Measurements from ENCODE around the gene TEAD1.

The TEAD1 gene

GRCh38 chr11:12854829-12855228 lies 180.6 kb downstream of the TEAD1 start:
- TF ChIP-seq ZFX (IDR thresholded peaks at IDR 0.05): no peak
- TF ChIP-seq CTCF (conservative IDR thresholded peaks at IDR 0.05): no peak
- H3K27ac ChIP-seq: peak overlapping the region; percentile 53; the same call in 1 of the 2 replicates

GRCh38 chr11:12856338-12856737 lies 182.1 kb downstream of the TEAD1 start:
- TF ChIP-seq CTCF (conservative IDR thresholded peaks at IDR 0.05): no peak
- TF ChIP-seq ZFX (IDR thresholded peaks at IDR 0.05): no peak
- H3K27ac ChIP-seq: no peak overlapping the region

- TF ChIP-seq CTCF (conservative IDR thresholded peaks at IDR 0.05) (no peak), ZFX (IDR thresholded peaks at IDR 0.05) (no peak)
- no peak overlapping the region for H3K27ac ChIP-seq
Observed at GRCh38 chr11:12857572-12857971, 183.4 kb downstream of the TEAD1 start.

- TF ChIP-seq ZFX (IDR thresholded peaks at IDR 0.05) (no peak), CTCF (conservative IDR thresholded peaks at IDR 0.05) (no peak)
- no peak overlapping the region for H3K27ac ChIP-seq
Observed at GRCh38 chr11:12859872-12860657, 185.8 kb downstream of the TEAD1 start.

- H3K27ac ChIP-seq: no peak overlapping the region
- TF ChIP-seq ZFX (IDR thresholded peaks at IDR 0.05) (no peak), CTCF (conservative IDR thresholded peaks at IDR 0.05) (no peak)
Observed at GRCh38 chr11:12860827-12861226, 186.6 kb downstream of the TEAD1 start.

- TF ChIP-seq CTCF (conservative IDR thresholded peaks at IDR 0.05): no peak
- no peak for TF ChIP-seq ZFX (IDR thresholded peaks at IDR 0.05)
- H3K27ac ChIP-seq: no peak overlapping the region
Observed at GRCh38 chr11:12862696-12863469, 188.7 kb downstream of the TEAD1 start.

- TF ChIP-seq ZFX (IDR thresholded peaks at IDR 0.05) (no peak), CTCF (conservative IDR thresholded peaks at IDR 0.05) (no peak)
Observed at GRCh38 chr11:12863605-12864121, 189.4 kb downstream of the TEAD1 start.

More at GRCh38 chr11:12863605-12864121, 189.4 kb downstream of the TEAD1 start:
- H3K27ac ChIP-seq: no peak overlapping the region
